SK-N-SH (cell line): ENCODE results near the gene VGLL4. TPM values are rescaled to one million over a fixed set of nuclear protein-coding genes. Genes with fewer than 3 reads are reported as not detected.

Experiments
- CTCF ChIA-PET: fragments of 300-600, 350-600 bp; formaldehyde crosslinking; extraction: SDS; loops from one replicate; lab custom pipeline; 2021; lab: Yijun Ruan, JAX
- POLR2A ChIA-PET: fragments of 350-600 bp; sonication (Branson Sonifier 250); formaldehyde crosslinking; extraction: SDS; loops from one replicate; lab custom pipeline; 2020; ENCODE audit warnings: antibody characterized with exemption, inconsistent platforms; lab: Yijun Ruan, JAX
- DNase-seq: peaks from one replicate; pipeline ENCODE4 v3.0.0; 2012
- H2AFZ ChIP-seq: fragments of 200-600 bp; sonication (generic); 2 replicates; pipeline ENCODE4 v1.8.1; 2016; ENCODE audit warnings: antibody characterized with exemption, mild to moderate bottlenecking, low read depth
- H3F3A ChIP-seq: fragments of 200-600 bp; sonication (generic); replicated peaks from 2 replicates; pipeline ENCODE3; 2016; ENCODE audit warnings: antibody characterized with exemption, mild to moderate bottlenecking; ENCODE audit not compliant: insufficient read depth
- H3K27ac ChIP-seq, 2 experiments: fragments of 200-500 bp in 1 of 2; fragments of 200-600 bp in 1 of 2; sonication (Bioruptor generic) in 1 of 2; sonication (generic), shearing (Covaris generic) in 1 of 2; 2 replicates each; pipeline versions ENCODE4 v1.5.1 to v1.6.1; 2014 to 2016; ENCODE audit warnings: low read depth in 2 of 2, inconsistent platforms in 1 of 2, low read length in 1 of 2, mild to moderate bottlenecking in 1 of 2, mixed read lengths in 1 of 2
- H3K27me3 ChIP-seq: fragments of 200-600 bp; sonication (generic), shearing (Covaris generic); 2 replicates; pipeline ENCODE4 v1.6.1; 2016; ENCODE audit warnings: mixed run types; ENCODE audit not compliant: insufficient read depth
- H3K36me3 ChIP-seq, 2 experiments: fragments of 200-500 bp in 1 of 2; fragments of 200-600 bp in 1 of 2; sonication (Bioruptor generic) in 1 of 2; sonication (generic) in 1 of 2; replicated peaks in 1 of 2; 2 replicates each; pipeline versions ENCODE3 to v1.5.1; 2014 to 2016; ENCODE audit warnings: low read length in 1 of 2, mild to moderate bottlenecking in 1 of 2; ENCODE audit not compliant: insufficient read depth in 2 of 2, control insufficient read depth in 1 of 2
- H3K4me1 ChIP-seq, 2 experiments: fragments of 200-500 bp in 1 of 2; fragments of 200-600 bp in 1 of 2; sonication (Bioruptor generic) in 1 of 2; sonication (generic), shearing (Covaris generic) in 1 of 2; 2 replicates each; pipeline versions ENCODE4 v1.5.1 to v1.6.1; 2014 to 2016; ENCODE audit warnings: low read depth in 1 of 2, low read length in 1 of 2, mixed run types in 1 of 2; ENCODE audit not compliant: insufficient read depth in 2 of 2, control insufficient read depth in 1 of 2
- H3K4me2 ChIP-seq: fragments of 200-600 bp; sonication (generic), shearing (Covaris generic); 2 replicates; pipeline ENCODE4 v1.6.1; 2017; ENCODE audit warnings: mixed run types
- H3K4me3 ChIP-seq, 2 experiments: fragments of 200-500 bp in 1 of 2; fragments of 200-600 bp in 1 of 2; sonication (Bioruptor generic) in 1 of 2; sonication (generic), shearing (Covaris generic) in 1 of 2; 2 replicates each; pipeline versions ENCODE4 v1.5.1 to v1.8.1; 2014 to 2016; ENCODE audit warnings: low read depth in 2 of 2, inconsistent platforms in 1 of 2, low read length in 1 of 2, mild to moderate bottlenecking in 1 of 2, mixed read lengths in 1 of 2, moderate library complexity in 1 of 2
- H3K79me2 ChIP-seq: fragments of 200-600 bp; sonication (generic); 2 replicates; pipeline ENCODE4 v1.8.1; 2017; ENCODE audit warnings: mild to moderate bottlenecking; ENCODE audit not compliant: insufficient read depth
- H3K9ac ChIP-seq: fragments of 200-600 bp; sonication (generic); 2 replicates; pipeline ENCODE4 v1.6.1; 2017; ENCODE audit warnings: mixed run types
- H3K9me2 ChIP-seq: fragments of 200-600 bp; sonication (generic); 2 replicates; pipeline ENCODE4 v1.6.1; 2017; ENCODE audit warnings: mixed run types
- H3K9me3 ChIP-seq: fragments of 200-600 bp; sonication (generic); 2 replicates; pipeline ENCODE4 v1.6.1; 2017; ENCODE audit warnings: mixed run types, mild to moderate bottlenecking, moderate library complexity
- H4K20me1 ChIP-seq: fragments of 200-600 bp; sonication (generic); 2 replicates; pipeline ENCODE4 v1.6.1; 2017; ENCODE audit warnings: mild to moderate bottlenecking, mixed run types; ENCODE audit not compliant: insufficient read depth
- EP300 ChIP-seq, 2 experiments: IDR thresholded peaks; 2 replicates each; pipeline versions ENCODE4 v1.4.0 to v1.6.1; 2012; ENCODE audit warnings: borderline replicate concordance in 1 of 2, low read depth in 1 of 2, low read length in 1 of 2
- EZH2phosphoT487 ChIP-seq: fragments of 200-600 bp; sonication (generic); IDR thresholded peaks from 2 replicates; pipeline ENCODE4 v1.6.1; 2017; ENCODE audit warnings: low read depth, mixed run types, mild to moderate bottlenecking, antibody characterized with exemption, moderate library complexity, borderline replicate concordance
- FOXM1 ChIP-seq: IDR thresholded peaks from 2 replicates; pipeline ENCODE4 v1.4.0; 2012; ENCODE audit warnings: low read depth, mild to moderate bottlenecking
- GABPA ChIP-seq: IDR thresholded peaks from 2 replicates; pipeline ENCODE4 v1.4.0; 2012; ENCODE audit warnings: low read depth, mild to moderate bottlenecking
- MEF2A ChIP-seq: IDR thresholded peaks from 2 replicates; pipeline ENCODE4 v1.4.0; 2012; ENCODE audit warnings: low read depth, borderline replicate concordance
- MXI1 ChIP-seq: IDR thresholded peaks from 2 replicates; pipeline ENCODE4 v1.6.1; 2012; ENCODE audit warnings: mild to moderate bottlenecking, low read depth, low read length, improper control_type of control experiment
- NFIC ChIP-seq: IDR thresholded peaks from 2 replicates; pipeline ENCODE4 v1.4.0; 2012; ENCODE audit warnings: borderline replicate concordance
- RCOR1 ChIP-seq: fragments of 150-350 bp; IDR thresholded peaks from 2 replicates; pipeline ENCODE4 v1.6.1; 2017; ENCODE audit warnings: antibody characterized with exemption, low read length
- RFX5 ChIP-seq: IDR thresholded peaks from 2 replicates; pipeline ENCODE4 v1.6.1; 2012; ENCODE audit warnings: mild to moderate bottlenecking, improper control_type of control experiment, low read length
- SIN3A ChIP-seq: IDR thresholded peaks from 2 replicates; pipeline ENCODE4 v1.6.1; 2012; ENCODE audit warnings: low read depth, mild to moderate bottlenecking, low read length, moderate library complexity, borderline replicate concordance
- SMC3 ChIP-seq: IDR thresholded peaks from 2 replicates; pipeline ENCODE4 v1.6.1; 2012; ENCODE audit warnings: low read depth, low read length, improper control_type of control experiment
- TAF1 ChIP-seq: IDR thresholded peaks from 2 replicates; pipeline ENCODE4 v1.6.1; 2012; ENCODE audit warnings: low read depth, mild to moderate bottlenecking, low read length, moderate library complexity, borderline replicate concordance
- TCF12 ChIP-seq: IDR thresholded peaks from 2 replicates; pipeline ENCODE4 v1.4.0; 2012
- USF2 ChIP-seq: fragments of 150-350 bp; IDR thresholded peaks from 2 replicates; pipeline ENCODE4 v1.6.1; 2017; ENCODE audit warnings: antibody characterized with exemption, low read length, low read depth, borderline replicate concordance
- YY1 ChIP-seq: IDR thresholded peaks from 2 replicates; pipeline ENCODE4 v1.4.0; 2012; ENCODE audit warnings: low read depth, mild to moderate bottlenecking
- WGBS: methylation state at CpG from one replicate; pipeline ENCODE4 v1.1.6; 2017; ENCODE audit warnings: low lambda C conversion rate; 5-methylcytosine and 5-hydroxymethylcytosine counted together
- polyA plus RNA-seq, 3 experiments: library from polyadenylated mRNA; depleted of rRNA; stranded (reverse); fragments of >200 nt; gene quantifications; 2 replicates each; pipeline ENCODE4 v1.2.3, GENCODE V29; 2012
- TF ChIP-seq, protein P1 (sequence below): IDR thresholded peaks from 2 replicates; pipeline ENCODE4 v1.4.0; 2012; ENCODE audit warnings: low read depth, borderline replicate concordance
- TF ChIP-seq, protein P2 (sequence below): IDR thresholded peaks from 2 replicates; pipeline ENCODE4; 2012

VGLL4 gene
- polyA plus RNA-seq, 1 of the 3 experiments (the other 2 are of a cell fraction) = 48.9 TPM

- Histone ChIP-seq H2AFZ (no peak overlapping the region), H3K4me3 (no peak overlapping the region), H4K20me1 (peaks cover 58% of the 10 kb centered on the region), H3K4me1 (peaks cover 15 to 36% of the 10 kb centered on the region in 2 experiments; a peak in 3 of 4 replicates), H3K27me3 (no peaks in the 10 kb centered on the region), H3K36me3 (peaks cover 11 to 44% of the 10 kb centered on the region in 2 experiments), H3K9ac (no peak overlapping the region), H3K9me3 (no peaks in the 10 kb centered on the region), H3K27ac (no peak overlapping the region), H3K9me2 (no peaks in the 10 kb centered on the region), H3F3A (peaks cover 31% of the 10 kb centered on the region), H3K79me2 (peaks cover 90% of the 10 kb centered on the region), H3K4me2 (no peak overlapping the region)
- no peak for DNase-seq
- WGBS = 92% methylated on average over 10 of the region's 16 CpGs
- ChIA-PET CTCF (interaction anchor here (1.0 kb wide), 1 partner anchor 181 kb away, joined by 3 read pairs; no protein-coding TSS in a partner anchor), POLR2A (interaction anchor here (0.8 to 1.0 kb wide), 2 partner anchors 9 to 72 kb away, joined by 3 read pairs; no protein-coding TSS in a partner anchor)
- TF ChIP-seq SMC3 (no peak), FOXM1 (no peak), MEF2A (no peak), SIN3A (no peak), GABPA (no peak), TCF12 (no peak), EZH2phosphoT487 (no peak), RFX5 (no peak), USF2 (no peak), TAF1 (no peak), YY1 (no peak), RCOR1 (no peak), MXI1 (no peak), EP300 (IDR thresholded peaks at IDR 0.05; ENCODE audit: borderline replicate concordance in 1 of 2, low read depth in 1 of 2, low read length in 1 of 2) (no peak), NFIC (no peak)
- TF ChIP-seq, protein P1, sequence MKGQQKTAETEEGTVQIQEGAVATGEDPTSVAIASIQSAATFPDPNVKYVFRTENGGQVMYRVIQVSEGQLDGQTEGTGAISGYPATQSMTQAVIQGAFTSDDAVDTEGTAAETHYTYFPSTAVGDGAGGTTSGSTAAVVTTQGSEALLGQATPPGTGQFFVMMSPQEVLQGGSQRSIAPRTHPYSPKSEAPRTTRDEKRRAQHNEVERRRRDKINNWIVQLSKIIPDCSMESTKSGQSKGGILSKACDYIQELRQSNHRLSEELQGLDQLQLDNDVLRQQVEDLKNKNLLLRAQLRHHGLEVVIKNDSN = no peak
- TF ChIP-seq, protein P2, sequence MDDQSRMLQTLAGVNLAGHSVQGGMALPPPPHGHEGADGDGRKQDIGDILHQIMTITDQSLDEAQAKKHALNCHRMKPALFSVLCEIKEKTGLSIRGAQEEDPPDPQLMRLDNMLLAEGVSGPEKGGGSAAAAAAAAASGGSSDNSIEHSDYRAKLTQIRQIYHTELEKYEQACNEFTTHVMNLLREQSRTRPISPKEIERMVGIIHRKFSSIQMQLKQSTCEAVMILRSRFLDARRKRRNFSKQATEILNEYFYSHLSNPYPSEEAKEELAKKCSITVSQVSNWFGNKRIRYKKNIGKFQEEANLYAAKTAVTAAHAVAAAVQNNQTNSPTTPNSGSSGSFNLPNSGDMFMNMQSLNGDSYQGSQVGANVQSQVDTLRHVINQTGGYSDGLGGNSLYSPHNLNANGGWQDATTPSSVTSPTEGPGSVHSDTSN = no peak
Observed at GRCh38 chr3:11565072-11565471, 78.6 kb downstream of the VGLL4 start.
